GM21619 (cell line): ENCODE data around the gene FGR.

Experiments used
- ATAC-seq: cut with Tn5 transposase; IDR thresholded peaks from one replicate; pipeline ENCODE4 v1.9.1; 2021; ENCODE audit not compliant: unreplicated experiment

Gene FGR

DNA sequence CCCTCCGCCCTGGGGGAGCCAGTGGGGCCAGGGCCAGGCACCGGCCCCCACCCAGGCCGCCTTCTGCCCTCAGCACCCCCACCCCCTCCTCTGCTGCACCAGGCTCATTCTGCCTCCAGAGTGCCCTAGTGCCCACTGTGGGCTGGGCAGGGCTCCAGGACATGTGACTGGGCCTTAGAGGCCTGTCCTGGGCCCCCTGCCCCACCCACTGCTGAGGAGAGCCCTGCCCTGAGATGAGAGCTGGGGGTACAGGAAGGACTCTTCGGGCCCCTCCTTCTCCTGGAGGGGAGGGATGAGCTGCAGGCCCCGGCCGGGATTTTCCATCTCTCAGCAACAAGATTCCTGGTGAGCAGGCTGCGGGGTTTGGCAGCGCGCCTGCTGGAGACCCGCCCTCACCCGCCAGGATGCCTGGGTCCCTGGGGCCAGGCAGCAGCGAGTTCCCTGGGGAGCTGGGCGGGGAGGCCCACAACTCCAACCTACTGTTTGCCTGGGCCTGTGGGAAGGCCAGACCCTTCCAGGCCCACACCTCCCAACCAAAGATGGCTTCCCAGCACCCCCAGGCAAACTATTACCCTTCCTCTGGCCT lies 45.1 kb downstream of the FGR start:
- ATAC-seq = no peak

DNA sequence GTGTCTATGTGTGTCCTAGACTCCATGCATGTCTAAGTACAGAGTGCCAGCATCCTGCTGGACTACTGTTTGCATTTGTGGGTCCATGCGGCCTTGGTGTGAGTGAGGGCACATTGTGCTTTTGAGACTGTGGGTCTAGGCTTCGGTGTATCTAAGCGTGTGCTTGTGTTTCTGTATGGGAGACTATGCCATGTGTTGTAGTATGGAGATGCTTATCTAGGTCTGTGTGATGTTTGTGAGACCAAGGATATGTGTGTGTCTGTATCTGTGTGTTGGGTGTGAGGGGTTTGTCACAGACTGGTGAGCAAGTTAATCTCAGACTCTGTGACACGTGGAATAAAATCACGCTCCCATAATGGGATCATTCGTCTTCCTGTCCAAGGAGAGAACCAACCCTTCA lies 45.5 kb downstream of the FGR start:
- ATAC-seq = no peak

DNA sequence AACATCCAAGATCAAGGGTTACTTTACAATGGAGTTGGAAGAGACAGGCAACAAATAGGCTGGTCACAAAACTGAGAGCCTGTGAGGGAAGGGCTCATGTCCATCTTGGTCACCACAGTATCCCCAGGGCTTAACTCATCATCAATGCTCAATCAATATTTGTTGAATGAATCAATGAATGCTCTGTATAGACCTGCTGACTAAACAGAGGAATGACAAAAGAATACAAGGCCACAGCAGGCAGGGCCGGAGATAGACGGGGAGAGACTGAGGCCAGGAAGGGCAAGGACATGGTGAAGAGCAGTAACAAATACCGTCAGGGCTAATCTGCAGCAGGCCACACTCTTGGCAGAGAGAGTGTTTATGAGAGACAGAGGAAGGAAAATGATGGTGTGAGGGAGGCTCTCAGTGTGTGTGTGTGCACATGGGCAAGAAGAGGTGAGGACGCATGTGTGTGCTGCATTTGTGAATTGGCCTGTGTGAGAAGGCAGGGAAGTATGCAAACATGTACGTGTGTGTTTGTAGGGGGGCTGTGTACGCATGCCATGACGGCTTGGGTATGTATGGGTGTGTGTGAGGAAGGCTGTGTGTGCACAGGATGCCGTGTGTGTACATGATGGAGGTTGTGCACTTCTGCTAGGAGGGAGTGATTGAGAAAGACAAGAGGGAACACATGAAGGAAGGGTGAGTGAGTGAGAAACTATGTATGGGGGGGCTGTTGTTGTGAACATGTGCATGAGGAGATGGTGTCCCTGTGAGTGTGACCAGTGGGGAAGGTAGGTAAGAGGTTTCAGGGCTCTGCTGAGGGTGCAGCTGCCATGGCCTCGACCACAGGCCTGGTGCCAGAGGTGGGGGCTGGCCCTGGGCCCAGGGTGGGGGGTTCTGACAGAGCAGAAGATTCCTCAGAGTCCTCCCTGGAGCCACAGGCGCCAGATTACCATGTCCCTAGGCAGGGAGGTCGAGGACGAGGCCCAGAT lies 46.4 kb downstream of the FGR start:
- no peak for ATAC-seq

- ATAC-seq = no peak
Observed at GRCh38 chr1:27585684-27586083, 49.3 kb downstream of the FGR start.

DNA sequence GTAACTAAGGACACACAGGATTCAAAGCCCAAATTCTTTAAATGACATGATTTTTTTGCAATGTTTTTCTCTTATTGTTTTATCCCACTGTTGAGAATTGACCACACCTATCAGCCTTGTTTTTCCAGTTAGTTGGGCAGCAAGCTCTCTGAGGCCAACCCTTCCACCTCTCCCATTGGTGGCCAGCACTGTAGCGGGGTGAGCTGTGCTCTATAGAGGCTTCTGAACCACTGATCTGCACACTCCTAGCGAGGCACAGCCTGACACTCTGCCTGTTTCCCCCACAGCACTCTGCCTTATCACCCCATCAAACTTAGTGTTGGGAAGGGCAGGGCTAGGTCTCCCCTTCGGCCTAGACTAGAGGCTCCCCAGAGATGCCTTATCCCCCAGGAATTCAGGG lies 50.5 kb downstream of the FGR start:
- ATAC-seq = no peak

DNA sequence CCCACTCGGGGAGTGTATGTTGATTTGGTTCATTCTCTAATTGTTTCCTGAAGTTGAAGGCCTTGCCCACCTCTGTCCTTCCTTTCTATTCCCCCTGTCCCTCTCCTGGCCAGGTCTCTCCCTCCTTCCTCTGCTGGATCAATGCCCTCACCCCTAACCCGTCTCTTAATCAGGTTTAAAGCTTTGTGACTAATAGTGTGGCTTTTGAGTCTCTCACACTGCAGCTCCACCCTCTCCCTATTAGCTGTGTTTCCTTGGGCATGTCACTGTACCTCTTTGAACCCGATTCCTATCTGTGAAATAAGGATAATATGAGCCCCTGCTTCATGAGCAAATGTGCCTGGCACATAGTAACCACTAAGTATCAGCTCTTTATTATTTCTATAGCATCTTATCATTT lies 51.5 kb downstream of the FGR start:
- ATAC-seq = no peak

DNA sequence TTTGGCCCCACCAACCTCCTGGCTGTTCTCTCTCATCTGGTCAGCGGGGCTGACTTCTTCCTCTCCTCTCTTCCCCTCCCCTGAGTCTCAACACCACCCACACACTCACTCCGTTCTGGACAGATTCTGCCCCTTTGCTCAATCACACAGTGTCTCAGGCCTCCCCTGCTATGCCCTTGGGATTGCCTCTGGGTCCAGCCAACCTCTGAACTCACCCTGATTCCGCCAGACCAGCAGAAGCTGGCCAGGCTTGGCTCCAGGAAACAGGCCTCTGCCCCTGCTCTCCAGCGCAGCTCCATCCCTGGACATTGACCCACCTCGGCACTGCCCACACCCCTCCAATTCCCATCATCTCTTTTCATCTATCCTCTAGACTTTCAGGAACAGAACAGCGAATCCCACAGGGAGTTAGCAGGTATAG lies 53.2 kb downstream of the FGR start:
- no peak for ATAC-seq

DNA sequence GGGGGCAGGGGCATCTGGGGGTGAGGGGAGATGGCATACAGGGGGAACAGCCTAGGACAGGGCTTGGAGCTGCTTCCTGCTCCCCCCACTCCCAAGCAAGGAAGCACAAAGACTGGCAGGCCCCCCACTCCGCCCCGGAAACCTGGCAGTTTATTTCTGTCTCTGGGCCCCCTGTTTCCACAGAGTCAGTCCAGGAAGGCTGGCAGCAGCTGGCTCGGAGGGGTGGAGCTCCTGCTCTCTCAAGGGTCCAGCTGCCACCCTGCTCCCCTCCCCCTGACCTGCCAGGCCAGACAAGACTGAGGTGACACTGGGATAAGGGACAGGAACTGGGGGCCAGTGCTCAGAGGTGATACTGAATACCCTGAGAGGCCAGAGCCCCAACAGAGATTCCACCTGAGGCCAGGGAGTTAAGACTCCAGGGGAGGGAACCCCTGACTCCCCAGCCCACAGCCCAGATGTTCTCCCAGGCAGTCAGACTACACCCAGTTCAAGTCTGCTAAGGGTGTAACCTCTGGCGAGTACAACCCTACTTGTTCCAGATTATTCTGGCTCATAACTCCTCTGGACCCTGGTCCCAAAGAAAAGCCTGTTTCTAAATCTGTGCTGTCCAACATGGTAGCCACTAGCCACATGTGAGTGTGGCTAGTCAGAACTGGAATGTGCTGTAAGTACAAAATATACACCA lies 57.3 kb downstream of the FGR start:
- no peak for ATAC-seq

DNA sequence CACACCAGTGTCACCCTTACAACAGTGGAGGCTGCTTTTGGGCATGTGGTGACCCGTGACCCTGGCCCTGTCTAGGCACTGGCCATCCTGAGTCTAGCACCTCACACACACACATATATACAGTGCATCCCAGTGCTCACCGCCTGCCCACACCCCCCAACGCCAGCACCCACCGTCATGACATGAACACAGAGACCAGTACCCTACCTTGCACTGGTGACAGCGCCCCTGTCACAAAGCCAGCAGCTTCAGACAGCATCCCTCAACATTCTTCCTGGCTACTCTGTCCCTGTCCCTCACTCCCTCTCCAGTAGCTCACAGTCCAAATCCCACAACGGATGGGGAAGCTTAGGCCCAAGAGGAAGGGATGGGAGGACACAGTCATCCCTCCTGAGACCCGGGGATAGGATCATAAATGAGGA lies 58.2 kb downstream of the FGR start:
- ATAC-seq = no peak

GRCh38 chr1:27575840-27576331 lies 59.1 kb downstream of the FGR start:
- no peak for ATAC-seq

DNA sequence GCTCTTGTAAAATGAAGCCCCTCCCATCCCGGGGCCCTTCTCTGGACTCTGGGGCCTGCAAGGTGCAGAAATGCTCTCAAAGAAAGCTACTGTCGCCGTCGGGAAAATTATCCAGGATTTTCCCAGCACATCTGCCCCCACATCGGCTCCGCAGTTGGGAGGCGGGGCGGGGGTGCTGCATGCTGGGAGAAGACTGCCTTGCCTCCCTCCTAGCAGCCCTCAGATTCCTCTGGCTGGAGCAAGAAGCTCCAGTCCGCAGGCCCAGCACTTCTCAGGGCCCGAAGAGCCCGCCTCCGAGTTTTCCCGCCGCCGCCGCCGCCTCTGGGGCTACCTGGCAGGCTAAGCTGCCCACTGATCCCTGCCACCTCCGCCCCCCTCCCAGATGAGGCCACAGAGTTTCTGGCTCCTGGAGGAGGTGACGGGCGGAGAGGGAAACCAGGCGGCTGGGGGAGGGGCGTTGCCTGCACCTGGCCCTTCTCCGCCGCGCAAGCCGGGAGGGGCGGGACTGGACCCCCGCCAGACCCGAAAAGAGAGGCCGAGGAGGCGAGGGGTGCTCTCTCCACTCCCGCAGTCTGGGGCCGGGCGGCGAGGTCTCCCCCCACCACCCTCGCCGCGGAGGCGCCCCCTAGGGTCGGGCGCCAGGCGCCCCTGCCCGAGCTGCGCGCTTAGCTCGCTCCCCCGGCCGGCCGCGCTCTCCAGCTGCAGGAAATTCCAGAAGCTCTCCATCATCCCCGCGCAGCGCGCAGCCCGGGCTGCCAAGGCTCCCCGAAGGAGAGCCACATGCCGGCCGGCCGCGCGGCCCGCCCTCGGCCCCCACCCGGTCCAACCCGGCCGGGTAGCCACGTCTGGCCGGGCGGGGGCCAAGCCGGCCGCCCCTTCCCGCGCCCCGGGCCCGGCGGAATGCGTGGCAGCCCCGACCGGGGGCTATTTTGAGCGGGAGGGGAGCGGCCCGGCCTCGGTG lies 59.8 kb downstream of the FGR start:
- no peak for ATAC-seq

- no peak for ATAC-seq
Observed at GRCh38 chr1:27574001-27574781, 60.8 kb downstream of the FGR start.

DNA sequence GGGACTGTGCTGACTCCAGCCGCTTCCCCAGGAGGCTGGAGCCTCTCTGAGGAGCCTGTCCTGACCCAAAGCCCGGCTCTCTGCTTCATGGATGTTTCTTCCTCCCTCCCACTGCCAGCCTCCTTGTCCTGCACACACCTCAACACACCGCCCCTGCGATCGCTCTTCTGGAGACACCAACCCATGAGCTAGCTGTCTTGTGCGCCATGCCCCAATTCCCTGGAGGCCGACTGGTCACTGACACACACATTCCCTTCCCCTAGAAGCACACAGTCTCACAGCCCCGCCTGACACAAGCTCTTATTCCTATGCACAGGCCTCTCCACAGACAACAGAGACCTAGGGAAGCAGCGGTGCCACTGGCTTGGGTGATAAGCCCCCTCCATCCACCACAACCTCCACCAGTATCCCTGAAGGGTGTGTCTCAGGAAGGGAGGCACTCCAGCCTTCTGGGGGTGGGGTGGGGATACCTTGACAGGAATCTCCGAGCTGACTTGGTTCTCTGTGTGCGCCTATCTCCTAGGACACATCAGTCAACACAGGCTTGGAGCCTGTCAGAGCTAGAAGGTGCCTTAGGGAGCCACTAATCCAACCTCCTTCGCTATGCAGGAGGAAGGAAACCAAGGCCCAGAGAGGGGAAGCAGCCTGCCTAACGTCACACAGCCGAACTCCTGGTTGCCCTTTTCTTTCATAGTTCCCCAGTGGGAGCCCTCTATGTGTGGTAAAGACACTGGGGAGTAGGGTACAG lies 62.1 kb downstream of the FGR start:
- ATAC-seq = no peak

GRCh38 chr1:27572019-27572678 lies 62.8 kb downstream of the FGR start:
- ATAC-seq = no peak

DNA sequence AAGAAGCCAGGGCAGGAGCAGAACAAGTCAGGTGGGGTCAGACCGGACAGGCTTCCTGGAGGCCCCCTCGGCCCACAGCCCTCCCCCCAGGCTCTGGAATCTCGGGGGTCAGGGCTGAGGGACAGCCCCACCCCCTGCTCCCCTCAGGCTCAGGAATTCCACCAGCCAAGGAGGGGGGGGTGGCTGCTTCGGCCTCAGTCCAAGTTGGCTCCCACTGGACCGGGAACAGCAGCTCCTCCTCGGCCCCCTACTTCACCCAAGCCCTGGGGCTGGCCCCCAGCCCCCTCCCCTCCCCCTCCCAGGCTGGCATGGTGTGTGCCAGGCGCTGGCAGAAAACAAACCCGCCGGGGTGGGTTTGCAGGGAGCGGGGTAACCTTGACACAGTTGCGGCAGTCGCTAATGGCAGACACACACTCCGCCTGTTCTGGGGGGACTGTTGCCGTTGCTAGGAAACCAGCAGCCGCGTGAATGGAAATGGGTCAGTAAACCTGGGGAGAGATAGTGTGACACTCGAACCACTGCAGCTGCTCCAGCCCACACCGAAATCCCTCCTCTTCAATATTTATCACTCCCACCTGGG lies 63.5 kb downstream of the FGR start:
- no peak for ATAC-seq

GRCh38 chr1:27570784-27571183 lies 64.2 kb downstream of the FGR start:
- ATAC-seq = no peak

DNA sequence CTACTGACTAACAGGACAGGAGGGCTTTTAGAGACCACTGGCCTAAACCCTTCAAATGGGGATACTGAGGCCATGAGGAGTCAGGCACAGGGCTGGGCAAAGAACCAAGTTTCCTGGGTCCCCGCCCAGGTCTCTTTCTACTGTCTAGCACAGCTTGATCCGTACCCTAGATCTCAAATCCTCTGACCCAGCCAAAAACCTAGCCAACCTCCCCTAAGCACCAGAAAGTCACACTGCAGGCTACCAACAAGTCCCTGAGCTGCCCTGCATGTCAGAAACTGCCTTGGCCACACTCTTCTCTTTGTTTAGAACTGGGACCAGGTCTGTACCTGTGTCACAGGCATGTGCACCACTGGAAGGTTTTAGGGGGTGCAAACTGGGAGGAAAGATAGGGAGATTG lies 64.6 kb downstream of the FGR start:
- no peak for ATAC-seq
